SK-N-SH (cell line): Measurements from ENCODE around the gene ALDH9A1. TPM values are rescaled to one million over a fixed set of nuclear protein-coding genes. Genes with fewer than 3 reads are reported as not detected.

Experiments used
- CTCF ChIA-PET: fragments of 300-600, 350-600 bp; formaldehyde crosslinking; extraction: SDS; loops from one replicate; lab custom pipeline; 2021; lab: Yijun Ruan, JAX
- POLR2A ChIA-PET: fragments of 350-600 bp; sonication (Branson Sonifier 250); formaldehyde crosslinking; extraction: SDS; loops from one replicate; lab custom pipeline; 2020; ENCODE audit warnings: antibody characterized with exemption, inconsistent platforms; lab: Yijun Ruan, JAX
- DNase-seq: peaks from one replicate; pipeline ENCODE4 v3.0.0; 2012
- H2AFZ ChIP-seq: fragments of 200-600 bp; sonication (generic); 2 replicates; pipeline ENCODE4 v1.8.1; 2016; ENCODE audit warnings: antibody characterized with exemption, mild to moderate bottlenecking, low read depth
- H3F3A ChIP-seq: fragments of 200-600 bp; sonication (generic); replicated peaks from 2 replicates; pipeline ENCODE3; 2016; ENCODE audit warnings: antibody characterized with exemption, mild to moderate bottlenecking; ENCODE audit not compliant: insufficient read depth
- H3K27ac ChIP-seq, 2 experiments: fragments of 200-500 bp in 1 of 2; fragments of 200-600 bp in 1 of 2; sonication (Bioruptor generic) in 1 of 2; sonication (generic), shearing (Covaris generic) in 1 of 2; 2 replicates each; pipeline versions ENCODE4 v1.5.1 to v1.6.1; 2014 to 2016; ENCODE audit warnings: low read depth in 2 of 2, inconsistent platforms in 1 of 2, low read length in 1 of 2, mild to moderate bottlenecking in 1 of 2, mixed read lengths in 1 of 2
- H3K27me3 ChIP-seq: fragments of 200-600 bp; sonication (generic), shearing (Covaris generic); 2 replicates; pipeline ENCODE4 v1.6.1; 2016; ENCODE audit warnings: mixed run types; ENCODE audit not compliant: insufficient read depth
- H3K36me3 ChIP-seq, 2 experiments: fragments of 200-500 bp in 1 of 2; fragments of 200-600 bp in 1 of 2; sonication (Bioruptor generic) in 1 of 2; sonication (generic) in 1 of 2; replicated peaks in 1 of 2; 2 replicates each; pipeline versions ENCODE3 to v1.5.1; 2014 to 2016; ENCODE audit warnings: low read length in 1 of 2, mild to moderate bottlenecking in 1 of 2; ENCODE audit not compliant: insufficient read depth in 2 of 2, control insufficient read depth in 1 of 2
- H3K4me1 ChIP-seq, 2 experiments: fragments of 200-500 bp in 1 of 2; fragments of 200-600 bp in 1 of 2; sonication (Bioruptor generic) in 1 of 2; sonication (generic), shearing (Covaris generic) in 1 of 2; 2 replicates each; pipeline versions ENCODE4 v1.5.1 to v1.6.1; 2014 to 2016; ENCODE audit warnings: low read depth in 1 of 2, low read length in 1 of 2, mixed run types in 1 of 2; ENCODE audit not compliant: insufficient read depth in 2 of 2, control insufficient read depth in 1 of 2
- H3K4me2 ChIP-seq: fragments of 200-600 bp; sonication (generic), shearing (Covaris generic); 2 replicates; pipeline ENCODE4 v1.6.1; 2017; ENCODE audit warnings: mixed run types
- H3K4me3 ChIP-seq, 2 experiments: fragments of 200-500 bp in 1 of 2; fragments of 200-600 bp in 1 of 2; sonication (Bioruptor generic) in 1 of 2; sonication (generic), shearing (Covaris generic) in 1 of 2; 2 replicates each; pipeline versions ENCODE4 v1.5.1 to v1.8.1; 2014 to 2016; ENCODE audit warnings: low read depth in 2 of 2, inconsistent platforms in 1 of 2, low read length in 1 of 2, mild to moderate bottlenecking in 1 of 2, mixed read lengths in 1 of 2, moderate library complexity in 1 of 2
- H3K79me2 ChIP-seq: fragments of 200-600 bp; sonication (generic); 2 replicates; pipeline ENCODE4 v1.8.1; 2017; ENCODE audit warnings: mild to moderate bottlenecking; ENCODE audit not compliant: insufficient read depth
- H3K9ac ChIP-seq: fragments of 200-600 bp; sonication (generic); 2 replicates; pipeline ENCODE4 v1.6.1; 2017; ENCODE audit warnings: mixed run types
- H3K9me2 ChIP-seq: fragments of 200-600 bp; sonication (generic); 2 replicates; pipeline ENCODE4 v1.6.1; 2017; ENCODE audit warnings: mixed run types
- H3K9me3 ChIP-seq: fragments of 200-600 bp; sonication (generic); 2 replicates; pipeline ENCODE4 v1.6.1; 2017; ENCODE audit warnings: mixed run types, mild to moderate bottlenecking, moderate library complexity
- H4K20me1 ChIP-seq: fragments of 200-600 bp; sonication (generic); 2 replicates; pipeline ENCODE4 v1.6.1; 2017; ENCODE audit warnings: mild to moderate bottlenecking, mixed run types; ENCODE audit not compliant: insufficient read depth
- CHD2 ChIP-seq: fragments of 150-350 bp; IDR thresholded peaks from 2 replicates; pipeline ENCODE4 v1.6.1; 2018; ENCODE audit warnings: low read length; ENCODE audit not compliant: partially characterized antibody
- ELF1 ChIP-seq: IDR thresholded peaks from 2 replicates; pipeline ENCODE4 v1.4.0; 2012
- EZH2phosphoT487 ChIP-seq: fragments of 200-600 bp; sonication (generic); IDR thresholded peaks from 2 replicates; pipeline ENCODE4 v1.6.1; 2017; ENCODE audit warnings: low read depth, mixed run types, mild to moderate bottlenecking, antibody characterized with exemption, moderate library complexity, borderline replicate concordance
- FOXJ3 ChIP-seq: sonication (generic); formaldehyde crosslinking; IDR thresholded peaks from 2 replicates; pipeline ENCODE4 v1.5.1; 2020; ENCODE audit warnings: mild to moderate bottlenecking, missing genetic modification reagents
- FOXM1 ChIP-seq: IDR thresholded peaks from 2 replicates; pipeline ENCODE4 v1.4.0; 2012; ENCODE audit warnings: low read depth, mild to moderate bottlenecking
- GABPA ChIP-seq: IDR thresholded peaks from 2 replicates; pipeline ENCODE4 v1.4.0; 2012; ENCODE audit warnings: low read depth, mild to moderate bottlenecking
- IRF3 ChIP-seq: fragments of 150-350 bp; IDR thresholded peaks from 2 replicates; pipeline ENCODE4 v1.6.1; 2016; ENCODE audit warnings: mild to moderate bottlenecking, low read depth, low read length
- MXI1 ChIP-seq: IDR thresholded peaks from 2 replicates; pipeline ENCODE4 v1.6.1; 2012; ENCODE audit warnings: mild to moderate bottlenecking, low read depth, low read length, improper control_type of control experiment
- POLR2AphosphoS5 ChIP-seq: IDR thresholded peaks from 2 replicates; pipeline ENCODE4 v1.6.1; 2012; ENCODE audit warnings: low read depth, low read length
- RAD21 ChIP-seq: IDR thresholded peaks from 2 replicates; pipeline ENCODE4 v1.6.1; 2012; ENCODE audit warnings: mild to moderate bottlenecking, low read length
- RCOR1 ChIP-seq: fragments of 150-350 bp; IDR thresholded peaks from 2 replicates; pipeline ENCODE4 v1.6.1; 2017; ENCODE audit warnings: antibody characterized with exemption, low read length
- REST ChIP-seq: IDR thresholded peaks from 2 replicates; pipeline ENCODE4 v1.6.1; 2012; ENCODE audit warnings: mild to moderate bottlenecking, low read depth, low read length, moderate library complexity
- RFX5 ChIP-seq: IDR thresholded peaks from 2 replicates; pipeline ENCODE4 v1.6.1; 2012; ENCODE audit warnings: mild to moderate bottlenecking, improper control_type of control experiment, low read length
- RXRA ChIP-seq: IDR thresholded peaks from 2 replicates; pipeline ENCODE4 v1.4.0; 2012; ENCODE audit warnings: low read depth, mild to moderate bottlenecking, borderline replicate concordance
- SMC3 ChIP-seq: IDR thresholded peaks from 2 replicates; pipeline ENCODE4 v1.6.1; 2012; ENCODE audit warnings: low read depth, low read length, improper control_type of control experiment
- TAF1 ChIP-seq: IDR thresholded peaks from 2 replicates; pipeline ENCODE4 v1.6.1; 2012; ENCODE audit warnings: low read depth, mild to moderate bottlenecking, low read length, moderate library complexity, borderline replicate concordance
- TCF12 ChIP-seq: IDR thresholded peaks from 2 replicates; pipeline ENCODE4 v1.4.0; 2012
- TEAD4 ChIP-seq: IDR thresholded peaks from 2 replicates; pipeline ENCODE4 v1.4.0; 2012; ENCODE audit warnings: mild to moderate bottlenecking, borderline replicate concordance; ENCODE audit not compliant: insufficient read depth
- USF2 ChIP-seq: fragments of 150-350 bp; IDR thresholded peaks from 2 replicates; pipeline ENCODE4 v1.6.1; 2017; ENCODE audit warnings: antibody characterized with exemption, low read length, low read depth, borderline replicate concordance
- YY1 ChIP-seq: IDR thresholded peaks from 2 replicates; pipeline ENCODE4 v1.4.0; 2012; ENCODE audit warnings: low read depth, mild to moderate bottlenecking
- WGBS: methylation state at CpG from one replicate; pipeline ENCODE4 v1.1.6; 2017; ENCODE audit warnings: low lambda C conversion rate; 5-methylcytosine and 5-hydroxymethylcytosine counted together
- polyA plus RNA-seq, 3 experiments: library from polyadenylated mRNA; depleted of rRNA; stranded (reverse); fragments of >200 nt; gene quantifications; 2 replicates each; pipeline ENCODE4 v1.2.3, GENCODE V29; 2012
- TF ChIP-seq, protein P1 (sequence below): IDR thresholded peaks from 2 replicates; pipeline ENCODE4 v1.4.0; 2012; ENCODE audit warnings: low read depth
- TF ChIP-seq, protein P2 (sequence below): IDR thresholded peaks from 2 replicates; pipeline ENCODE4 v1.4.0; 2012; ENCODE audit warnings: low read depth, borderline replicate concordance

ALDH9A1 gene
- polyA plus RNA-seq, 1 of the 3 experiments (the other 2 are of a cell fraction) = 31.3 TPM

DNA sequence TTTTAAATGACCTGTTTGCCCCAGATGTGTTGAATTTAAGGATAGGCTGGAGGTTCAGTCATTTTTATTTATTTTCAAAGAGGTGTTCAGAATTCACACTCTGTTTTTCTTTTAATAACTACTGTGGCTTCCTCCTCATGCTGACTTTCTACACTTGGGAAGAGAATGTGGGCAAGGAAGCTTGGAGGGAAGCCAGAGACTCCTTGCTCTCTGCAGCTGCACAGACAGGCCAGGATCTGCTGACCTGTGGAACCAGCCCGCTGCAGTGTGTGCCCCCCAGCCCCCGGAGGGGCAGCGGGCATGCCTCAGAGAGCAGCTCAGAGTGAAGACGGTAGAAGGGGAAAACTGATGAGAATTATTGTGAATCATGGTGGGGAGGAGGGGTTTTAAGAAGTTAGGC, 50.4 kb downstream of the ALDH9A1 start:
- H3K79me2 ChIP-seq = peaks cover 33% of the 10 kb centered on the region
- no peak overlapping the region for H2AFZ ChIP-seq
- peaks cover 0 to 10% of the 10 kb centered on the region in 2 experiments; a peak in 1 of 4 replicates for H3K4me1 ChIP-seq
- no peaks in the 10 kb centered on the region for H3K9me2 ChIP-seq
- ChIA-PET CTCF (interaction anchor here (1.2 to 2.5 kb wide), 2 partner anchors 9 to 10 kb away, joined by 3 to 6 read pairs; no protein-coding TSS in a partner anchor), POLR2A (no interaction called here)
- H3K4me3 ChIP-seq = no peak overlapping the region
- no peak for DNase-seq
- H4K20me1 ChIP-seq = peaks cover 19% of the 10 kb centered on the region
- WGBS = 97% methylated on average over 3 of the region's 4 CpGs
- no peak overlapping the region for H3K9ac ChIP-seq
- no peaks in the 10 kb centered on the region for H3F3A ChIP-seq
- H3K27me3 ChIP-seq = no peaks in the 10 kb centered on the region
- peaks cover 20 to 25% of the 10 kb centered on the region in 2 experiments for H3K36me3 ChIP-seq
- no peak overlapping the region for H3K4me2 ChIP-seq
- no peak for TF ChIP-seq FOXJ3 (CRISPR knock-in tag)
- TF ChIP-seq TAF1 = no peak
- no peak for TF ChIP-seq SMC3
- no peak for TF ChIP-seq FOXM1
- TF ChIP-seq, protein P1, sequence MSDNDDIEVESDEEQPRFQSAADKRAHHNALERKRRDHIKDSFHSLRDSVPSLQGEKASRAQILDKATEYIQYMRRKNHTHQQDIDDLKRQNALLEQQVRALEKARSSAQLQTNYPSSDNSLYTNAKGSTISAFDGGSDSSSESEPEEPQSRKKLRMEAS = no peak
- TF ChIP-seq USF2 = no peak
- TF ChIP-seq RCOR1 = no peak
- no peak for TF ChIP-seq MXI1
- TF ChIP-seq RFX5 = no peak
- no peak for TF ChIP-seq YY1
- no peak for TF ChIP-seq POLR2AphosphoS5
- TF ChIP-seq GABPA = no peak
- no peak for TF ChIP-seq RXRA
- no peak for TF ChIP-seq RAD21
- no peak for TF ChIP-seq EZH2phosphoT487
- H3K9me3 ChIP-seq = no peaks in the 10 kb centered on the region
- no peak overlapping the region for H3K27ac ChIP-seq

- Histone ChIP-seq H3K36me3 (peaks cover 19 to 20% of the 10 kb centered on the region in 2 experiments), H3K4me1 (peaks cover 0 to 10% of the 10 kb centered on the region in 2 experiments; a peak in 1 of 4 replicates), H3K4me3 (no peak overlapping the region), H3K9me2 (no peaks in the 10 kb centered on the region), H3K9ac (no peak overlapping the region), H3K27me3 (no peaks in the 10 kb centered on the region), H3K79me2 (peaks cover 38% of the 10 kb centered on the region)
- ChIA-PET CTCF (interaction anchor here (1.2 to 2.5 kb wide), 2 partner anchors 10 kb away, joined by 3 to 6 read pairs; no protein-coding TSS in a partner anchor), POLR2A (interaction anchor here (0.6 kb wide), 1 partner anchor 180 kb away, joined by 3 read pairs; the partner anchor contains the start of gene UCK2)
- DNase-seq = no peak
- TF ChIP-seq, protein P2, sequence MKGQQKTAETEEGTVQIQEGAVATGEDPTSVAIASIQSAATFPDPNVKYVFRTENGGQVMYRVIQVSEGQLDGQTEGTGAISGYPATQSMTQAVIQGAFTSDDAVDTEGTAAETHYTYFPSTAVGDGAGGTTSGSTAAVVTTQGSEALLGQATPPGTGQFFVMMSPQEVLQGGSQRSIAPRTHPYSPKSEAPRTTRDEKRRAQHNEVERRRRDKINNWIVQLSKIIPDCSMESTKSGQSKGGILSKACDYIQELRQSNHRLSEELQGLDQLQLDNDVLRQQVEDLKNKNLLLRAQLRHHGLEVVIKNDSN = no peak
- no peak for TF ChIP-seq TEAD4
- TF ChIP-seq REST = no peak
- no peak for TF ChIP-seq CHD2
- TF ChIP-seq IRF3 = no peak
- TF ChIP-seq RXRA = no peak
- no peak for TF ChIP-seq RCOR1
- no peak for TF ChIP-seq SMC3
- no peak for TF ChIP-seq MXI1
- no peak for TF ChIP-seq TCF12
- TF ChIP-seq RAD21 = no peak
- no peak for TF ChIP-seq ELF1
- TF ChIP-seq GABPA = no peak
- no peak for TF ChIP-seq TAF1
- TF ChIP-seq EZH2phosphoT487 = no peak
- TF ChIP-seq, all 33 proteins: peak for 0
- Histone ChIP-seq H3K27ac (no peak overlapping the region), H3K9me3 (no peaks in the 10 kb centered on the region), H3F3A (no peaks in the 10 kb centered on the region), H2AFZ (no peak overlapping the region), H3K4me2 (no peak overlapping the region), H4K20me1 (peaks cover 21% of the 10 kb centered on the region)
Measured at GRCh38 chr1:165647517-165647916, 50.8 kb downstream of the ALDH9A1 start.
